Measurements from ENCODE around the gene TBC1D20. TPM values are rescaled to one million over a fixed set of nuclear protein-coding genes. Genes with fewer than 3 reads are reported as not detected.
A peak's percentile ranks its signal among the peaks of the same experiment; 100 is the strongest.

The TBC1D20 gene
- total and polyA plus RNA-seq, 4 donors, result 15.7 to 42.4 (median 27.2) TPM

GRCh38 chr20:407953-408842 lies 54.1 kb downstream of the TBC1D20 start, which contains the start of gene RBCK1:
Gene RBCK1, plus strand, starts transcription at chr20:408299. Its CDS starts 459 bp downstream, at chr20:408758.
- peaks cover 8 to 20% (median 9%) of the 10 kb centered on the region in 5 donors for H3K4me1 ChIP-seq (ENCODE audit: control insufficient read depth in 5 of 5, insufficient read depth in 5 of 5, low read length in 5 of 5)
- WGBS, 2 donors, result 0 to 1% methylated on average over 63 to 77 of the region's 87 CpGs
- no peak for TF ChIP-seq CTCF (IDR thresholded peaks at IDR 0.05; ENCODE audit: control extremely low read depth, extremely low read depth)
- no peaks in the 10 kb centered on the region for H3K27me3 ChIP-seq (ENCODE audit: control insufficient read depth in 3 of 3, insufficient read depth in 3 of 3, low read length in 2 of 3)
- peak within 1 kb of the TSS; percentile 96 to 98 for H3K27ac ChIP-seq (ENCODE audit: low read depth in 1 of 2, low read length in 1 of 2)
- DNase-seq, result peak; percentile 91 to 92 (median 92)
- H3K9ac ChIP-seq (ENCODE audit: insufficient read depth in 1 of 2, low read length in 2 of 2), result peak within 1 kb of the TSS; percentile 76 to 83
- peak within 1 kb of the TSS; percentile 99 for H3K4me3 ChIP-seq
- no peaks in the 10 kb centered on the region for H3K9me3 ChIP-seq (ENCODE audit: control insufficient read depth in 4 of 4, insufficient read depth in 3 of 4, low read length in 3 of 4)
- H3K36me3 ChIP-seq (ENCODE audit: control insufficient read depth in 4 of 4, insufficient read depth in 4 of 4, low read length in 4 of 4), result peaks cover 0 to 20% (median 9%) of the 10 kb centered on the region in 4 donors
- peak; percentile 91 for ATAC-seq (ENCODE audit: insufficient read depth, low FRiP score)

- ATAC-seq (ENCODE audit: insufficient read depth, low FRiP score) (peak; percentile 69), DNase-seq (peak in 2 of 3 donors; percentile 80 to 82)
- peak overlapping the region; percentile 43 to 74 for H3K27ac ChIP-seq (ENCODE audit: low read depth in 1 of 2, low read length in 1 of 2)
- H3K4me1 ChIP-seq (ENCODE audit: control insufficient read depth in 5 of 5, insufficient read depth in 5 of 5, low read length in 5 of 5), result peaks cover 8 to 20% (median 9%) of the 10 kb centered on the region in 5 donors
- H3K36me3 ChIP-seq (ENCODE audit: control insufficient read depth in 4 of 4, insufficient read depth in 4 of 4, low read length in 4 of 4), result peaks cover 0 to 19% (median 9%) of the 10 kb centered on the region in 4 donors
- H3K9me3 ChIP-seq (ENCODE audit: control insufficient read depth in 4 of 4, insufficient read depth in 3 of 4, low read length in 3 of 4), result no peaks in the 10 kb centered on the region
- H3K27me3 ChIP-seq (ENCODE audit: control insufficient read depth in 3 of 3, insufficient read depth in 3 of 3, low read length in 2 of 3), result no peaks in the 10 kb centered on the region
- no peak for TF ChIP-seq CTCF (IDR thresholded peaks at IDR 0.05; ENCODE audit: control extremely low read depth, extremely low read depth)
- WGBS, 2 donors, result 8% methylated on average over 39 to 45 of the region's 45 CpGs
- H3K4me3 ChIP-seq, result peak overlapping the region; percentile 43
- no peak overlapping the region for H3K9ac ChIP-seq (ENCODE audit: insufficient read depth in 1 of 2, low read length in 2 of 2)
These were observed 55.0 kb downstream of the TBC1D20 start for GRCh38 chr20:407133-407952.

GRCh38 chr20:406200-407132 lies 55.9 kb downstream of the TBC1D20 start:
- no peak overlapping the region for H3K9ac ChIP-seq (ENCODE audit: insufficient read depth in 1 of 2, low read length in 2 of 2)
- H3K4me3 ChIP-seq, result no peak overlapping the region
- H3K36me3 ChIP-seq (ENCODE audit: control insufficient read depth in 4 of 4, insufficient read depth in 4 of 4, low read length in 4 of 4), result peaks cover 0 to 14% (median 5%) of the 10 kb centered on the region in 4 donors
- no peaks in the 10 kb centered on the region for H3K9me3 ChIP-seq (ENCODE audit: control insufficient read depth in 4 of 4, insufficient read depth in 3 of 4, low read length in 3 of 4)
- ATAC-seq (ENCODE audit: insufficient read depth, low FRiP score), result no peak
- H3K4me1 ChIP-seq (ENCODE audit: control insufficient read depth in 5 of 5, insufficient read depth in 5 of 5, low read length in 5 of 5), result peaks cover 8 to 20% (median 9%) of the 10 kb centered on the region in 5 donors
- H3K27ac ChIP-seq (ENCODE audit: low read depth in 1 of 2, low read length in 1 of 2), result no peak overlapping the region
- H3K27me3 ChIP-seq (ENCODE audit: control insufficient read depth in 3 of 3, insufficient read depth in 3 of 3, low read length in 2 of 3), result no peaks in the 10 kb centered on the region
- TF ChIP-seq CTCF (IDR thresholded peaks at IDR 0.05; ENCODE audit: control extremely low read depth, extremely low read depth), result no peak
- WGBS, 2 donors, result 91% methylated on average over 9 of the region's 9 CpGs
- DNase-seq, result no peak

Measured in lung (tissue), 12 donors.